Measurements from ENCODE around the gene TMEM125.
A peak's percentile ranks its signal among the peaks of the same experiment; 100 is the strongest.

DNA sequence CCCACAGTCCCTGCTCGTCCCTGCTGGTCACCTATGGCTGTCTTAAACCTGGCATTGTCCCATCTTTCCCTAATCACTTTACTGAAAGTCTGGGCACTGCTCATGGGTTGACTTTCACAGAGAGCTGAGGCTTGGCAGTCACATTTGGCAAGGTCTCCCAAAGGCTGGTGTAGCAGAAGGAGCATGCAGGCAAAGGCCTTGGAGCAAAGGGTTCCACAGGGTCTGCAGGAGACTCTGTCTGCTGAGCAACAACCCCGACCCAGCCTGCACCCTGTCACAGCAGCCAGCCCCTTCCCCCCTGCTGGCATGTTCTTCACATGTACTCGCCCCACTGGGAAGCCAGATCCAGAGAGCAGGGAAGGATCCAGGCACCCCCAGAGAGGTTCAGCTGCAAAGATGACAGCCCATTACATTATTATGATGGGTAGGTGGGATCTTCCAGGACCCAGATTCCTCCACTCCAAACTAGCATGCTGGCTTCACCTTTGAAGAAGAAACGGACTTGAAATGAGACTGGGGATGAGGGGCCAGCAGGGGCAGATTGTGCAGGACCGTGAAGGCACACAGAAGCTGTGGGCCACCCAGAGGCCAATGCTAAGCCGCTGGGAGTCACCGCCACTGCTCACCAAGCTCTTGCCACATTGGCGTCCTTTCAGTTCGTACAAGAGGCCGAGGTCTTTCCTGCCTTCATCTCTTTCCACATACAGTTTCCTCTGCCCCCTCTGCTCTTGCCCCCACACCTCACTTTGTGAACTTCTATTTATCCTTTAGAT is 14.2 kb upstream of the TMEM125 start:
- TF ChIP-seq, protein P1, sequence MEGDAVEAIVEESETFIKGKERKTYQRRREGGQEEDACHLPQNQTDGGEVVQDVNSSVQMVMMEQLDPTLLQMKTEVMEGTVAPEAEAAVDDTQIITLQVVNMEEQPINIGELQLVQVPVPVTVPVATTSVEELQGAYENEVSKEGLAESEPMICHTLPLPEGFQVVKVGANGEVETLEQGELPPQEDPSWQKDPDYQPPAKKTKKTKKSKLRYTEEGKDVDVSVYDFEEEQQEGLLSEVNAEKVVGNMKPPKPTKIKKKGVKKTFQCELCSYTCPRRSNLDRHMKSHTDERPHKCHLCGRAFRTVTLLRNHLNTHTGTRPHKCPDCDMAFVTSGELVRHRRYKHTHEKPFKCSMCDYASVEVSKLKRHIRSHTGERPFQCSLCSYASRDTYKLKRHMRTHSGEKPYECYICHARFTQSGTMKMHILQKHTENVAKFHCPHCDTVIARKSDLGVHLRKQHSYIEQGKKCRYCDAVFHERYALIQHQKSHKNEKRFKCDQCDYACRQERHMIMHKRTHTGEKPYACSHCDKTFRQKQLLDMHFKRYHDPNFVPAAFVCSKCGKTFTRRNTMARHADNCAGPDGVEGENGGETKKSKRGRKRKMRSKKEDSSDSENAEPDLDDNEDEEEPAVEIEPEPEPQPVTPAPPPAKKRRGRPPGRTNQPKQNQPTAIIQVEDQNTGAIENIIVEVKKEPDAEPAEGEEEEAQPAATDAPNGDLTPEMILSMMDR (IDR thresholded peaks at IDR 0.05): no peak
- TF ChIP-seq EP300 (IDR thresholded peaks at IDR 0.05) (no peak), POLR2AphosphoS5 (IDR thresholded peaks at IDR 0.05) (peak in 1 of 3 donors; percentile 25)
